GM19023 (cell line): Measurements from ENCODE around the gene NAPA.
"Not testable (repeated sequence)": the region's sequence is repeated elsewhere in the genome, so short reads cannot be mapped to it uniquely, and the experiment has no call there.

Experiments used
- ATAC-seq: cut with Tn5 transposase; IDR thresholded peaks from one replicate; pipeline ENCODE4 v1.9.1; 2021; ENCODE audit warnings: mild to moderate bottlenecking, moderate library complexity; ENCODE audit not compliant: unreplicated experiment

The NAPA gene

GRCh38 chr19:47487551-47488515 lies 27.0 kb downstream of the NAPA start:
- ATAC-seq: no peak

GRCh38 chr19:47486900-47487299 lies 28.0 kb downstream of the NAPA start:
- no peak for ATAC-seq

GRCh38 chr19:47486220-47486619 lies 28.6 kb downstream of the NAPA start:
- not testable (repeated sequence) for ATAC-seq

GRCh38 chr19:47485210-47485609 lies 29.7 kb downstream of the NAPA start:
- ATAC-seq: no peak

- ATAC-seq: peak; percentile 52
These were observed 30.8 kb downstream of the NAPA start, which contains the start of gene KPTN for GRCh38 chr19:47483800-47484690. KPTN (minus strand) TSS chr19:47484219; CDS start chr19:47484160, 59 bp downstream.

- no peak for ATAC-seq
These were observed 31.7 kb downstream of the NAPA start for GRCh38 chr19:47483200-47483599.

GRCh38 chr19:47481460-47482052 lies 33.3 kb downstream of the NAPA start:
- no peak for ATAC-seq

GRCh38 chr19:47480658-47481057 lies 34.2 kb downstream of the NAPA start:
- no peak for ATAC-seq

GRCh38 chr19:47479701-47480503 lies 35.0 kb downstream of the NAPA start:
- no peak for ATAC-seq

GRCh38 chr19:47476438-47476972 lies 38.4 kb downstream of the NAPA start:
- ATAC-seq: no peak

GRCh38 chr19:47475465-47475864 lies 39.4 kb downstream of the NAPA start:
- ATAC-seq: no peak

GRCh38 chr19:47473336-47473735 lies 41.5 kb downstream of the NAPA start:
- ATAC-seq: no peak

- no peak for ATAC-seq
These were observed 43.0 kb downstream of the NAPA start, which contains the start of gene SLC8A2 for GRCh38 chr19:47471733-47472457. SLC8A2 (minus strand) TSS chr19:47471893; CDS start chr19:47466403, 5,490 bp downstream.

GRCh38 chr19:47471381-47471732 lies 43.5 kb downstream of the NAPA start:
- ATAC-seq: no peak

- ATAC-seq: no peak
These were observed 44.2 kb downstream of the NAPA start for GRCh38 chr19:47470447-47471195.

- ATAC-seq: no peak
These were observed 45.1 kb downstream of the NAPA start for GRCh38 chr19:47469719-47470118.

- no peak for ATAC-seq
These were observed 45.5 kb downstream of the NAPA start for GRCh38 chr19:47469363-47469700.

GRCh38 chr19:47467914-47468313 lies 46.9 kb downstream of the NAPA start:
- ATAC-seq: no peak

GRCh38 chr19:47465957-47466356 lies 48.9 kb downstream of the NAPA start:
- no peak for ATAC-seq
